Loucy (cell line): ENCODE results near the gene RABGAP1.

Experiments
- EZH2phosphoT487 ChIP-seq: fragments of 200-600 bp; IDR thresholded peaks from 2 replicates; pipeline ENCODE4 v1.6.1; 2018; ENCODE audit warnings: antibody characterized with exemption, mild to moderate bottlenecking, moderate library complexity, borderline replicate concordance
- TF ChIP-seq, protein P1 (sequence below): fragments of 200-600 bp; sonication (generic); conservative IDR thresholded peaks from 2 replicates; pipeline ENCODE4 v1.5.1; 2014; ENCODE audit warnings: mild to moderate bottlenecking, antibody characterized with exemption, low read length

DNA sequence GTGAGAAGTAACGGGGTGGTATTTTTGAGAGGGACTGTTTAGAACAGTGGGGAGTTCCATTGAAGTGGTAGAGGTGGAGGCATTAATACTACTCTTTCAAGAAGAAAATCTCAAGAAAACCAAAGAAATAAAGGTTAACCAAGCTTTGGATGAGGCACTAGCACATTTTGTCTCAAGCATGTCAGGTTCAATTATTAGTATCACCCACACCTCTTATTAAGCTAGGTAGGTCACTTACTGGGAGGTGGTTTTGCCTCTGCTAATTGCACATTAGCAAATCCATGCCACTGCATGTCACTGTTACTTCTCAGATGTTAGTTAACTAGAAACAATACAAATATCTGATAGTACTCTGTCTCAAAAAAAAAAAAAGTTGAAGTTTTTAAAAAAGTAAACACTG is 10.2 kb downstream of the RABGAP1 start:
- TF ChIP-seq, protein P1, sequence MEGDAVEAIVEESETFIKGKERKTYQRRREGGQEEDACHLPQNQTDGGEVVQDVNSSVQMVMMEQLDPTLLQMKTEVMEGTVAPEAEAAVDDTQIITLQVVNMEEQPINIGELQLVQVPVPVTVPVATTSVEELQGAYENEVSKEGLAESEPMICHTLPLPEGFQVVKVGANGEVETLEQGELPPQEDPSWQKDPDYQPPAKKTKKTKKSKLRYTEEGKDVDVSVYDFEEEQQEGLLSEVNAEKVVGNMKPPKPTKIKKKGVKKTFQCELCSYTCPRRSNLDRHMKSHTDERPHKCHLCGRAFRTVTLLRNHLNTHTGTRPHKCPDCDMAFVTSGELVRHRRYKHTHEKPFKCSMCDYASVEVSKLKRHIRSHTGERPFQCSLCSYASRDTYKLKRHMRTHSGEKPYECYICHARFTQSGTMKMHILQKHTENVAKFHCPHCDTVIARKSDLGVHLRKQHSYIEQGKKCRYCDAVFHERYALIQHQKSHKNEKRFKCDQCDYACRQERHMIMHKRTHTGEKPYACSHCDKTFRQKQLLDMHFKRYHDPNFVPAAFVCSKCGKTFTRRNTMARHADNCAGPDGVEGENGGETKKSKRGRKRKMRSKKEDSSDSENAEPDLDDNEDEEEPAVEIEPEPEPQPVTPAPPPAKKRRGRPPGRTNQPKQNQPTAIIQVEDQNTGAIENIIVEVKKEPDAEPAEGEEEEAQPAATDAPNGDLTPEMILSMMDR, result no peak
- no peak for TF ChIP-seq EZH2phosphoT487
